Nasal cavity respiratory epithelium epithelial cell of viscerocranial mucosa (primary cell): Measurements from ENCODE around the gene FBXO3. TPM values are rescaled to one million over a fixed set of nuclear protein-coding genes. Genes with fewer than 3 reads are reported as not detected.

Source experiments
- total RNA-seq: library from RNA; depleted of rRNA; stranded (reverse); fragments of >200 nt; gene quantifications from 2 replicates; pipeline ENCODE4 v1.2.3, GENCODE V29; 2014

The FBXO3 gene, protein sequence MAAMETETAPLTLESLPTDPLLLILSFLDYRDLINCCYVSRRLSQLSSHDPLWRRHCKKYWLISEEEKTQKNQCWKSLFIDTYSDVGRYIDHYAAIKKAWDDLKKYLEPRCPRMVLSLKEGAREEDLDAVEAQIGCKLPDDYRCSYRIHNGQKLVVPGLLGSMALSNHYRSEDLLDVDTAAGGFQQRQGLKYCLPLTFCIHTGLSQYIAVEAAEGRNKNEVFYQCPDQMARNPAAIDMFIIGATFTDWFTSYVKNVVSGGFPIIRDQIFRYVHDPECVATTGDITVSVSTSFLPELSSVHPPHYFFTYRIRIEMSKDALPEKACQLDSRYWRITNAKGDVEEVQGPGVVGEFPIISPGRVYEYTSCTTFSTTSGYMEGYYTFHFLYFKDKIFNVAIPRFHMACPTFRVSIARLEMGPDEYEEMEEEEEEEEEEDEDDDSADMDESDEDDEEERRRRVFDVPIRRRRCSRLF
- total RNA-seq: 26.7 and 43.7 TPM in 2 replicates

DNA sequence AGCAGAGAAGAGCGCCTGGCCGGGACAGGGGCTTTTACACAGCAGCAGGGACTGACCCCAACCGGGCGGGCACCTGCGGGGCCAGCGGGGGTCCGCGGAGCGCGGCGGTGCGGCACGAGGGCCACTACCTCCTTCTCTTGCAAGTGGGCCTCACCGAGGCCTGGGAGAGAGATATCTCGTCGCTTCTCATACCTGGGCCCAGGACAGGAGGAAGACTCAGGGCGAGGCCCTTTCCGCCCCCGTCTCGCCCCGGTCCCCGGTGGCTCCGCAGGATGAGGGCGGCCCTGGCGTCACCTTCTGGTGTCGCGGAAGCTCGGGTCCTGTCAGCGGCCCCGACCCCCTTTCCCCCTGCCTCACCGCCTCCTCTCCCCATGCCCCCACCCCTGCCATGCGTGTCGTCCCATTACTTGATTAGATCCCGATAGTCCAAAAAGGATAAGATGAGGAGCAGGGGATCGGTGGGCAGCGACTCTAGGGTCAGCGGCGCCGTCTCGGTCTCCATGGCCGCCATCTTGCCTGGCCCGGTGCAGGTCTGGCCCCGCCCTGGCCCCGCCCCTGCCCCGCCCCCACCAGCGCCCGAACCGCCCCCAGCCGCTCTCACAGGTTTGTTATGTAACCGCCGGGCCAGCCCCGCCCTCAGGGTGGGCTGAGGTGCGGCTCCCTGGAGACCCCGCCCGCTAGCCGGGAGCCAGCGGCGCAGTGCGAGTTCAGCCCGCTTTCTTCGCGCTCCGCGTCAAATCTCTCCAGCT is at the start of gene FBXO3:
FBXO3 (minus strand) TSS at position 534 of the 749 bp plus-strand sequence; CDS start at position 511, 23 bp downstream.

GRCh38 chr11:33736148-33736812 is 38.0 kb downstream of the FBXO3 start, which contains the start of gene CD59:
TSS of gene CD59 (minus strand) at chr11:33736423. CDS start at chr11:33722445, 13,978 bp downstream.

DNA sequence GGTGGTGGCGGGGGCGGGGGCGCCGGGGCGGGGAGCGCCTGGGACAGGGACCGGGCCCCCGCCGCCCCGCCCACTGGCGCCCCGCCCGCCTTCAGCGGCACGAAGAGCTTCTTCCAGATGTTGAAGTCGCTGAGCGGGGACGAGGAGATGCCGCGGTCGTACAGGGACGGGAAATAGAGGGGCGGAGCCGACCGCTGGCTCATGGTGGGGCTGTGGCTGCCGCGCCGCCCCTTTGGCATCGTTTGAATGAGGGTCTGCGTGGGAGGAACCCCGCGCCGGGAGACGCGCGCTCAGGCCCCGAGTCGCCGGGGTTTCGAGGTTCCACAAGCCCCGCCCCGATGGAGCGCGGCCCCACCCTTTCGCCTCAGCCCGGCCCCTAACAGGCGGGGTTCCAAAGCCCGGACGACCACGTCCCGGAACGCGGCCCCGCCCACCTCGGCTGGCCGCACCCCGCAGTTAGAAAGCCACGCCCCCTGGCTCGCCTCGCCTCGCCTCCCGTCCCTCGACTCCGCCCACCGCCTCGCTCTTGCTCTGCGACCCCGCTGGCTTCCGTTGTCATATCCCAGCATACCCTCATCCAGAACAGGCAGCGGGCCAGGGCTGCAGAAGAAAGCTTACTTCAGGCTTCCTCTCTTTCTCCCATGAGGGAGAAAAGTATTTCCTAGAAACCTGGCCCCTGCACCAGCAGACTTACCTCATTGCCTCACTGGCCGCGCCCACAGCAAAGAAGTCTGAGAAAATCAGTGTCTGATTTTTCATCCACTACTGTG is 73.6 kb downstream of the FBXO3 start, which contains the start of gene C11orf91:
C11orf91 (minus strand) TSS at position 325 of the 770 bp plus-strand sequence; CDS start at position 239, 86 bp downstream.

Other genes starting within 250 kb of the FBXO3 start
- not detected in 2 replicates for gene C11orf91, start 73.7 kb downstream of the FBXO3 start, total RNA-seq
- 95.3 and 376 TPM in 2 replicates for gene CD59, start 38.1 kb downstream of the FBXO3 start, total RNA-seq
- 0.34 and 0.93 TPM in 2 replicates for gene LMO2, start 117.6 kb upstream of the FBXO3 start, total RNA-seq